GM19395 (cell line): ENCODE data around the gene NF1.
"Not testable (repeated sequence)": the region's sequence is repeated elsewhere in the genome, so short reads cannot be mapped to it uniquely, and the experiment has no call there.

Experiments used
- ATAC-seq: cut with Tn5 transposase; IDR thresholded peaks from one replicate; pipeline ENCODE4 v1.9.1; 2021; ENCODE audit warnings: mild to moderate bottlenecking, moderate library complexity; ENCODE audit not compliant: unreplicated experiment

The NF1 gene

DNA sequence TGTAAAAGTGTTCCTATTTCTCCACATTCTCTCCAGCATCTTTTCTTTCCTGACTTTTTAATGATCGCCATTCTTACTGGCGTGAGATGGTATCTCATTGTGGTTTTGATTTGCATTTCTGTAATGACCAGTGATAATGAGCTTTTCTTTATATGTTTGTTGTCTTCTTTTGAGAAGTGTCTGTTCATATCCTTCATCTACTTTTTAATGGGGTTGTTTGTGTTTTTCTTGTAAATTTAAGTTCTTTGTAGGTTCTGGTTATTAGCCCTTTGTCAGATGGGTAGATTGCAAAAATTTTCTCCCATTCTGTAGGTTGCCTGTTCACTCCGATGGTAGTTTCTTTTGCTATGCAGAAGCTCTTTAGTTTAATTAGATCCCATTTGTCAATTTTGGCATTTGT lies 81.4 kb downstream of the NF1 start:
- ATAC-seq = not testable (repeated sequence)

DNA sequence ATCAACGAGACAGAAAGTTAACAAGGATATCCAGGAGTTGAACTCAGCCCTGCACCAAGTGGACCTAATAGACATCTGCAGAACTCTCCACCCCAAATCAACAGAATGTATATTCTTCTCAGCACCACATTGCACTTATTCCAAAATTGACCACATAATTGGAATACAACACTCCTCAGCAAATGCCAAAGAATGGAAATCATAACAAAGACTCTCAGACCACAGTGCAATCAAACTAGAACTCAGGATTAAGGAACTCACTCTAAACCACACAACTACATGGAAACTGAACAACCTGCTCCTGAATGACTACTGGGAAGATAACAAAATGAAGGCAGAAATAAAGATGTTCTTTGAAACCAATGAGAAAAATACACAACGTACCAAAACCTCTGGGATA lies 84.2 kb downstream of the NF1 start:
- not testable (repeated sequence) for ATAC-seq

DNA sequence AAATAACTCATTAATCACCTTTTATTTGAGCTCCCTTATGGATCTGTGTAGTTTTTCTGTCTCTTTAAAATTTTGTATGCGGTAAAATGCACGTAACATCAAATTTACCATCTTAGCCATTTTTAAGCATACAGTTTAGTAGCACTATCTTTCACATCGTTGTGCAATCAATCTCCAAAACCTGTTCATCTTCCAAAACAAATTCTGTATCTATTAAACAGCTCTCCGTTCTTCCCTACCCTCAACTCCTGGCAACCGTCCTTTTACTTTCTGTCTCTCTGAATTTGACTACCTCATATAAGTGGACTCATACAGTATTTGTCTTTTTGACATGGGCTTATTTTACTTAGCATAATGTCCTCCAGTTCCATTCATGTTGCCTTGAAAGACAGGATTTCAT lies 100.5 kb downstream of the NF1 start:
- ATAC-seq = no peak

DNA sequence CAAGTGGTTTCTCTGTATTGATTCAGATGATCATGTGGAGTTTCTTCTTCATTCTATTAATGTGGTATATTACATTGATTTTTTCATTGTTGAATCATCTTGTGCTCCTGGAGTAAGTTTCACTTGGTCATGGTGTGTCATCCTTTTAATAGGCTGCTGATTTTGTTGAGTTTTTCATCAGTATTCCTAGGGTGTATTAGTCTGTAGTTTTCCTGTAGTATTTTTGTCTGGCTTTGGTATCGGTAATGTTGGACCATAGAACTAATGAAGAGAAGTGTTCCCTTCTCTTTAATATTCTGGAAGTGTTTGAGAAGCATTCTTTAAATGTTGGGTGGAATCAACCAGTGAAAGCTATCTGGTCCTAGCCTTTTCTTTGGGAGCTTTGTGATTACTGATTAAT lies 103.2 kb downstream of the NF1 start:
- ATAC-seq = no peak

DNA sequence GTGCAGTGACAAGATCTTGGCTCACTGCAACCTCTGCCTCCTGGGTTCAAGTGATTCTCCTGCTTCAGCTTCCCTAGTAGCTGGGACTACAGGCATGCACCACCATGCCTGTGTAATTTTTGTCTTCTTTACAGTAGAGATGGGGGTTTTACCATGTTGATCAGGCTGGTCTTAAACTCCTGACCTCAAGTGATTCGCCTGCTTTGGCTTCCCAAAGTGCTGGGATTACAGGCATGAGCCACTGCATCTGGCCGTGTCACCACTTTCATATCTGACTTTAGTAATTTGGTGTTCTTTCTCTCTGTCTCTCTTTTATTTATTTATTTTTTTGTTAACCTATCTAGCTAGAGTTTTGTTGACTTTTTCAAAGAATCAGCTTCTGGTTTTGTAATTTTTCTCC lies 103.9 kb downstream of the NF1 start:
- not testable (repeated sequence) for ATAC-seq

DNA sequence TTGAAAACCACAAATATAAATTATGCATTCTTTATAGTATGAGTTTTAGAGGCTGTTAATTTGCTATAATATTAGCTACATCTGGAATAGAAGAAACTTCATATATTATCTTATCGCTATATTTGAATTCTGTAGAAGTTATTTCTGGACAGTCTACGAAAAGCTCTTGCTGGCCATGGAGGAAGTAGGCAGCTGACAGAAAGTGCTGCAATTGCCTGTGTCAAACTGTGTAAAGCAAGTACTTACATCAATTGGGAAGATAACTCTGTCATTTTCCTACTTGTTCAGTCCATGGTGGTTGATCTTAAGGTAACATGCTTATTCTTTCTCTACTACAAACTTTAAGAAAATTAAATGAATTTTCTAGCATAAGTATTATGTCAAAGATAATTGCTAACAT lies 105.5 kb downstream of the NF1 start:
- ATAC-seq = no peak

DNA sequence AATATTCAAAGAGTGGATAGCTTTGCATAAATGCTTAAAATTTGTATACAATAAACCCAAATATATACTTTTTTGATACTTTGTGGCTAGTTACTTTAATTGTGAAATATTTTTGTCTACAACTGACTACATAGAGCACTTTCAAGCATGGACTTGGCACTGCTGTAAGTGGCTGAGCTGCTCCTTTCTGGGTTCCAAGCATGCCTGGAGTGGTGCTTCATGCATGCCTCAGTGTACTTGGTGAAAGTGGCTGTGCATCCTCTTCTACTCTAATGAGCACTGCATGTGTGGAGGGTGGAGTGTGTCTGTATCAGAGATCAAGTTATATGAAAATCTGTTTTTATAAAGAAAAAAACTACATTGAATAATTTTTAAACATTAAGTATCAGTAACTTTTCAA lies 108.2 kb downstream of the NF1 start:
- no peak for ATAC-seq

DNA sequence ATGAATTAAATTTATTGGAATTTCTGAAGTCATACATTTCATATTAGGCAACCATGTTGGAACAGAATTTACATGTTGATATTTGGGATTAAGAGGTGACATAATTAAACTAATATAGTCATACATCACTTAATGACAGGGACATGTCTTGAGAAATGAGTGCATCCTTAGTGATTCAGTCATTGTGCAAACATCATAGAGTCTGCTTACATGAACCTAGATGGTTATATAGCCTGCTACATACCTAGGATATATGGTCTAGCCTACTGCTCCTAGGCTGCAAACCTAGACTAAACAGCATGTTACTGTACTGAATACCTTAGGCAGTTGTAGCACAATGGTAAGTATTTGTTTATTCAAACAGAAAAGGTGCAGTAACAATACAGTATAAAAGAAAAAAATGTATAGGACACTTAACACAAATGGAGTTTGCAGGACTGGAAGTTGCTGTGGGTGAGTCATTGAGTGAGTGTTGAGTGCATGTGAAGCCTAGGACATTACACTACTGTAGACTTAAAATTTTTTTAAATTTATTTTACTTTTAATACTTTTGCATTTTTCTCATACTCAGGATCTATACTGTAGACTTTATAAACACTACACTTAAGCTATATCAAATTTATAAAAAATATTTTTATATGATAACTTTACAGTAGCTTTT lies 116.7 kb downstream of the NF1 start:
- no peak for ATAC-seq

DNA sequence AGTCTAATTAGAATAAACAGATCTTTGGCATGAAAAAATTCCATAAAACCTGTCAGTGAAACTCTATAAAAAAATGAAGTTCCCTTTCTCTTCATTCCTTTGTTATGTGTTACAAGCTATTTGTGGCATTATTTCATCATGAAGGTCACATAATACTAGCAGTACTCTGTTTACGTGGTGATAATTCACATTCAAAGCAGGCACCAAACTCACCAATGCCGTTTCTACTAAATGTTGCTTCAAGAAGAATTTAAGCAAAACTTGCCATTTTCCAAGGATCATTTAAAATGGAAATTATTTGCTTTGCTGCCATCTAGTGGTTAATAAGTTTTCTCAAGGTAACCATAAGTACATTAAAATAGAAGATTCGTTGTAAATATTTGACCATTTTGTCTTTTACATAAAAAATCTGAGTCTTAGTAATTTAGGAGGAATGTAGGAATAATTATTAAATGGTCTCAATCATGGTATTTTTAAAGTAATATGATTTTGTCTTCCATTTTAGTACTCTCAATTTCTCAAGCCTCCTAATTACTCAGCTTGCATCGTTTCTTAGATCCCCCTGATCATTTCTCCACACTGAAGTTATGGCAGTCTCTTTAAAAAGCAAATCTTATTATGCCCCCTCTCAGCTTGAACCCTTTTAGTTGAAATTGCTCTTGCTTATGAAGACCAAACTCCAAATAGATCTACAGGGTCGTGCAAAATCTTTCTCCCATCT lies 121.4 kb downstream of the NF1 start:
- ATAC-seq = no peak

DNA sequence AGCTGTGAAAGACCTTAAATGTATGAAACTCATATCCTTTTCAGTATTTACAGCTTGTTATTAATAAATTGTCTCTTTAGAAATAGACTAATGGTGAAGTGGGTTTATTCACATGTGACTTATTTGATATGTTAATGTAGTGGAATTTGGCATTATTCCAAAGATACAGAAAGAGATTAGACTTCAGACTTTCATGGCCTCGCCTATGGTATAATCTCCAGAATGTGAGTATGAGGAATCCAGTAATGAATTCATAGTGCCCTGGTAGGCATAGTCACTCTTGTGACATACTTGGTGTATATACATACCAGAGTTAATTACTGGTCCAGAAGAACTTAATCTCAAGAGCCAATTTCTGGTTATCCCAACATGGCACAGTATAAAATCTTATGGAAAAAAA lies 129.6 kb downstream of the NF1 start:
- ATAC-seq = no peak

DNA sequence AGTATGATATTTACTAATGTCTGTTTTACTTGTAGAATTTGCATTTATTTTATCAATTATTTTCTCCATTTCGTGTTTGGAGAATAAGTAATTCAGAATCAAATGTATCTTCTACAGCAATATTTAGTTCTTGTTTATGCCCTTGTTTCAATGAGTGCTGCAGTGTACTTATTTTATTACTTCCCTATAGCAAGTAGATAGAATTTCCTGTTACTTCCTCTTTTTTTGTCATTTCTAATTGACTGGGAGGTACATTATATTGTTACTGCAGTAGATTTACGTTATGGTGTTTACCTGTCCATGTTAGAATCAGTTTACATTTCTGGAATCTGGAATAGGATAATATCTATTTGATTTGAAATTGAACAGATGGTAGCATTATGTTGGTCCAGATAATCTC lies 131.1 kb downstream of the NF1 start:
- ATAC-seq = no peak

DNA sequence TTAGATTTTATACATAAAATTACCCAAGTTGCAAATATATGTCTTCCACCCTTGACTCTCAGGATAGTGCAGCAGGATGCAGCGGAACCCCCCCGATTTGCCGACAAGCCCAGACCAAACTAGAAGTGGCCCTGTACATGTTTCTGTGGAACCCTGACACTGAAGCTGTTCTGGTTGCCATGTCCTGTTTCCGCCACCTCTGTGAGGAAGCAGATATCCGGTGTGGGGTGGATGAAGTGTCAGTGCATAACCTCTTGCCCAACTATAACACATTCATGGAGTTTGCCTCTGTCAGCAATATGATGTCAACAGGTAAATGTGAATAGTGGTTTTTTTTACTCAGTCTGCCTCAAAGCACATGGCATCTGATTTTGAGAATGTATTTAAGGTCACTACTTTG lies 131.6 kb downstream of the NF1 start:
- no peak for ATAC-seq

DNA sequence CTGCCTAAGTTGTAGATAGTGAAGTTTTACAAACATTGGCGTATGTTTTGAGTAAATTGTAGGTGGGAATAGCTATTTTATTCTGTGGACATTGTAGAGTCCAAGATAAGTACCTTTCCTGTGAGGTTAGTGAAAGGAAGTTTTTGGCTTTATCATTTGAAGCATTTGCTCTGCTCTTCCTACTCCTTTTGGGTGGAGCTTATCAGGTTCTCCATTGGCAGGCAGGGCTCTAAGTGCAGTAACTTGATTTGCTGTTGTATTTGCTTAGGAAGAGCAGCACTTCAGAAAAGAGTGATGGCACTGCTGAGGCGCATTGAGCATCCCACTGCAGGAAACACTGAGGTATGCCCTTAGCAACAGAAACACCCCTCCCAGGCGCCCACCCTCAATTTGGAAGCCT lies 132.2 kb downstream of the NF1 start:
- no peak for ATAC-seq

DNA sequence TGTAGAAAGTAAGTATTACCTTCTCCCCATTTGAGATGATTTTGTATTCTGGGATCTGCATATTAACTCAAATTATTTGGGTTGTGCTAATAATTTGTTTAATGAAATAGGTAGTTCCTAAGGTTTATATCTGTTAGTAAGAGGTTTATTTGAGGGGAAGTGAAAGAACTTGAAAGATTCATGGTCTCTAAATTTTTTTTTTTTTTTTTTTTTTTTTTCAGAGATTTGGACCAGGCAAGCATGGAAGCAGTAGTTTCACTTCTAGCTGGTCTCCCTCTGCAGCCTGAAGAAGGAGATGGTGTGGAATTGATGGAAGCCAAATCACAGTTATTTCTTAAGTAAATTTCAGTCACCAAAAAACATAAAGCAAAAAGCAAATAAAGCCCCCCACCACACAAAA lies 137.1 kb downstream of the NF1 start:
- no peak for ATAC-seq

DNA sequence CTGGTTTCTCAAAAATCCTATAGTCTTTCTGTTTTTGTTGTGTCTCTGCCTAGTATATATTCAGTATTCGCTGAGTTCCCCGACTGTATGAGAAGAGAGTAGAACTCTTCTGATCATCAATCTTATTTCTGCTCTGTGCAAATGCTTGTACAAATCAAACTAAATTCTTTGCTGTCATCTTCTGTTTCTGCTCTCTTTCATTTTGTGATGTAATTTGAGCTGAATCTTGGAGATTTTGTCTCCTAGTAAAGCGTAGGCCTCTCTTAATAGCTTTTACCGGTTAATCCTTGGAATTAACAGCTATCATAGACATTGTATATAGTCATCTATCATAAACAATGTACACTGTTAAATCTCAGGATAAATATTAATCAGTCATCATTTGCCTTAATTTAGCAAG lies 140.3 kb downstream of the NF1 start:
- no peak for ATAC-seq

DNA sequence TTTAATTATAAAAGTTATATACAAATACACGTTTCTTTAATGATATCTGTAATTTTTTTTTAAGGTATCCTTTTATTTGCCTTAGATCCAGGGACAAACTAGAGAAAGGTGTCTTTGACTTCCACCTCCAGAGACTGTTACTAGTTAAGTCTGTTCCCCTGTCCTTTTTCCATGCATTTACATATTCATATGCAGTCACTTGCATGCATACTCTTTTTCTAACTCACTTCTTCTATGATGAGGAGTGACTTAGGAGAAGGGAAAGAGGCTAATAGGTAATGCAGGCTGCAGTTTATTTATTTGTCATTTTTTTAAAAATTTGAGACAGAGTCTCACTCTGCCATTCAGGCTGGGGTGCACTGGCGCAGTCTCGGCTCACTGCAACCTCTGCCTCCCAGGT lies 141.4 kb downstream of the NF1 start:
- no peak for ATAC-seq

DNA sequence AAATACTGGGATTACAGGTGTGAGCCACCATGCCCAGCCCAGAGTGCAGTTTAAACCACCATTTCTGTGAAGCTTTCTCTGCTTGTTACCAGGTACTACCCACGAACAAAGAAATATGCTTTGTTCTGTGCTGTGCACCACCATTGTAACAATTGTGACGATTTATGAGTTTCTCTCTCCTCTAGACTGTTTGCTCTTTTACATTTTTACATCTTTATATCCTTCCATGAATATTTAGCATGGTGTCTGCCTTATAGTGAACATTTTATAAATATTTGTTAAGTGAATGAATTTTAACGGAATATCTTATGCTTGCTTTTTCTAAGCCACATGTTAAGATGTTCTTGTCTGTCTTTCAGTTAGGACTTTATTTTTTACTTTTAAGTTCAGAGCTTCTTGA lies 141.9 kb downstream of the NF1 start:
- ATAC-seq = no peak

DNA sequence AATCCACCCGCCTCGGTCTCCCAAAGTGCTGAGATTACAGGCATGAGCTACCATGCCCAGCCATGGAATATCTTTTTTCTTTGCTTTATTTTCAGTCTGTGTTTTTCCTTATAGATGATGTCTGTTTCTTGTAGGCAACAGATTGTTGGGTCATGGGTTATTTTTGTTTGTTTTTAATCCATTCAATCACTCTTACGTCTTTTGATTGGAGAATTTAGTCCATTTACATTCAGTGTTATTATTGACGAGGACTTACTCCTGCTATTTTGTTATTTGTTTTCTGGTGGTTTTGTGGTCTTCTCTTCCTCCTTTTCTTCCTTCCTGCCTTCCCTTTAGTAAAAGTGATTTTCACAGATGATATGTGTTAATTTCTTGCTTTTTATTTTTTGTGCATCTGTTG lies 146.3 kb downstream of the NF1 start:
- ATAC-seq = no peak

DNA sequence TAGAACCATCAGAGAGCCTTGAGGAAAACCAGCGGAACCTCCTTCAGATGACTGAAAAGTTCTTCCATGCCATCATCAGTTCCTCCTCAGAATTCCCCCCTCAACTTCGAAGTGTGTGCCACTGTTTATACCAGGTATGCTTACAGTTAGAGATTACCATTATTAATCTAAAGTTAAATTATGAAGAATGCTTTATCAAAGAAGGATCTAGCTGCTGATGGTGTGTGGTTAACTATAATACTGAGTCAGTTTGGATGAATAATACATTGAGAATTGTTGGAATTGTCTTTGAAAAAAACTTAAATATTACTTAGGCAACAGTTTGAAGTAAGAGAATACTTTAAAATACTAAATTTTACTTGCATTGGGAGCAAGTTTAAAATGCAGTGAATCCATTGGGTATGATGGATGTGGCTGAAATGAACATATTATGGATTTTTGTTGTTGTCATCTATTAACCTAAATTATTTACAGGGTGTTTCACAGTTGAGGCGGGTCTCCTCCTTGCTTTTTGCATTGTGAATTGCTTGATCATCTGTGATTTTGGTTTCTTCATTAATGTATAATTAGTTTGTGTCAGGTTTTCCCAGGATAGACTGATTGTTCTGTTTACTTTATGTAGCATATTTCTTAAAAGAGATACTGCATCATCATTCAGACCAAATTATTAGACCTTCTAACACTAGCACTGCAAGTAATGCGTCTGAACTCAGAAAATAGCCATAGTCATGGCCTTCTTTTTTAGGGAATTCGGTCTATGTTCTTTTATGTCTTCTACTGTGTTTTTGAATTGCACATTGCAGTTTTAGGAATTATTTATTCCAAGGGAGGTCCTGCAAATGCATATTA lies 154.4 kb downstream of the NF1 start:
- no peak for ATAC-seq

DNA sequence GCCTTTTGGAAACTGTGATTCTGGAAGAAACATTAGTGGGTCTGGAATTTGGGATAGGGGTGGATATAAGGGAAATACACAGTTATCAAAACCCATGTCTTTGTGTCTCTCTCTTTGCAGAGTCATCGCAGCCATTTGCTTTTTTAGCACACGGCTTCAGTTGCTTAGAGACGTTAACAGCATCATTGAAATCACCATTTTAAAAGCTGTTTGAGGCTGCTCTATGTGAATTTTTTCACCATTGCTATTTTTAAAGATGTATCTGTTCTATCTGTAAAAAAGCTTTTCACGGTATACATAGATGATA lies 155.0 kb downstream of the NF1 start:
- ATAC-seq = no peak

DNA sequence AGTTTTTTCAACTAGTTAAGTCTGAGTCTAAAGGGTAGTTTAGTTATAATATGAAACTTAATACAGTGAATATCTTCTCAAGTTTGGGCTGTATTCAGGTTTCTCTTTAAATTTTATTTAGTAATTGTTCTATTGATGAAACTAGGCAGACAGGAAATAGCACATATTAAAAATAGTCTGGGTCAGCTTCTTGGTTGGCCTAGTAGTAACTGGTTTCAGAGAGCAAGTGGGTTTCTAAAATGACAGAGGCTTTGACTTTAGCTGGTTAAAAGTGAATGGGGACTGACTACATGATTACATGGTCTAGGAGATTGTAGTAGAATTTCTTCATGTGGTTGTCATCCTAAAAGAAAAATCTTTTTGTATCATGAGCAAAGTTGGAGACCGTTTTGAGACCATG lies 155.5 kb downstream of the NF1 start:
- ATAC-seq = no peak
